Right ventricle myocardium inferior (tissue), 1 donor: Measurements from ENCODE around the gene PRKCA. TPM values are rescaled to one million over a fixed set of nuclear protein-coding genes. Genes with fewer than 3 reads are reported as not detected.
"Not testable (repeated sequence)": the region's sequence is repeated elsewhere in the genome, so short reads cannot be mapped to it uniquely, and the experiment has no call there.

Source experiments
- ATAC-seq: fragments of 200-7000 bp; cut with Tn5 transposase; one replicate; pipeline ENCODE4 v1.9.1; 2020; ENCODE audit warnings: mild to moderate bottlenecking, moderate library complexity
- DNase-seq: peaks from one replicate; pipeline ENCODE4 v3.0.0; 2021; ENCODE audit errors: missing footprints
- intact Hi-C: fragments of 100-400 bp; cut with DNase I; formaldehyde crosslinking; loops from one replicate; pipeline ENCODE4 v1.11.0; 2022
- total RNA-seq: library from RNA; stranded (reverse); fragmentation: NEBNext Ultra II Directional; extraction: Animal tissue kit (Norgen Biotek cat#: 25700); gene quantifications from one replicate; pipeline ENCODE4 v1.2.1, GENCODE V29; 2021
- donor health status: DM: no; HTN: yes; CAD: no; lungs with severe emphysema.

The PRKCA gene
- total RNA-seq, 1 donor from 2014 or later: 6.9 TPM

DNA sequence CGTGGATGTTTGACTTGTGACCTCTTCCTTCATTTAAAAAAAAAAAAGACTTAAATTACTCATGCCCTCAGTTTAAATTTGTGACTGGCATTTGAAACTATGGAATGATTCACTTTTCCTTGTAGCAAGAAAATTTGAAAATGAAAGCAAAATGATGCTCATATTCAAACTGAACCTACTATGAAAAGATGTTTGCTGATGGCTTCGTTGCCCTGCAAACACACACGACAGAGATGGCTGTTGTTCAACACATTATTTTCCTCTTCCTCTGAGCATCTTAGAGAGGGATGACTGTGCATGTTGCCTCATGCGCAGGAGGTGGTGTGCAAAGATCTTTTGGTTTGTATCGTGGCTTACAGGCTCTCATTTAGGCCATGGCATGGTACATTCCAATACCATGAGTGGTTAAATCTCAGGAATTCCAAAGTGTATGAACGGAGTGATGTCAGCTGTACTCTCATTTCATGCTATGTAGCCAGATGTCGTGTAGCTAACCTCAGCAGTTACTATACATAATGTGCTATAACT is 164.5 kb downstream of the PRKCA start:
- ATAC-seq: peak; percentile 42

DNA sequence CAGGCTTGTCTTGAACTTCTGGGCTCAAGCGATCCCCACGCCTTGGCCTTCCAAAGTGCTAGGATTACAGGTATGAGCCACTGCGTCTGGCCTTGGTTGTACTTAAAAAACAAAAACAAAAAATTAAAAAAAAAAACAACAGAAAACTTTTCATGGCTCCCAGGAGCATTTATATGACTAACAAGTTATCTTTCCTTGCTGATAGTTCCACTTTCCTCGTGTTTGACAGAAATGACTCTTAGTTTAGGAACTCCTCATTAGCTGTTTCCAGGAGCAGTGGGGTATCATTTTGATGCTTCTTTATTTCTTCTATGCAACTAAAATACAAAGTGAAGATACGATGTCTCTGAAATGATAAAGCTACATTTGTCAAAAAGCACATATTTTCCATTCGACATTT is 165.4 kb downstream of the PRKCA start:
- intact Hi-C loops: no loop called here
- ATAC-seq (no peak), DNase-seq (no peak)

More for the DNA sequence above, 164.5 kb downstream of the PRKCA start:
- no peak for DNase-seq
- intact Hi-C loops: no loop called here

DNA sequence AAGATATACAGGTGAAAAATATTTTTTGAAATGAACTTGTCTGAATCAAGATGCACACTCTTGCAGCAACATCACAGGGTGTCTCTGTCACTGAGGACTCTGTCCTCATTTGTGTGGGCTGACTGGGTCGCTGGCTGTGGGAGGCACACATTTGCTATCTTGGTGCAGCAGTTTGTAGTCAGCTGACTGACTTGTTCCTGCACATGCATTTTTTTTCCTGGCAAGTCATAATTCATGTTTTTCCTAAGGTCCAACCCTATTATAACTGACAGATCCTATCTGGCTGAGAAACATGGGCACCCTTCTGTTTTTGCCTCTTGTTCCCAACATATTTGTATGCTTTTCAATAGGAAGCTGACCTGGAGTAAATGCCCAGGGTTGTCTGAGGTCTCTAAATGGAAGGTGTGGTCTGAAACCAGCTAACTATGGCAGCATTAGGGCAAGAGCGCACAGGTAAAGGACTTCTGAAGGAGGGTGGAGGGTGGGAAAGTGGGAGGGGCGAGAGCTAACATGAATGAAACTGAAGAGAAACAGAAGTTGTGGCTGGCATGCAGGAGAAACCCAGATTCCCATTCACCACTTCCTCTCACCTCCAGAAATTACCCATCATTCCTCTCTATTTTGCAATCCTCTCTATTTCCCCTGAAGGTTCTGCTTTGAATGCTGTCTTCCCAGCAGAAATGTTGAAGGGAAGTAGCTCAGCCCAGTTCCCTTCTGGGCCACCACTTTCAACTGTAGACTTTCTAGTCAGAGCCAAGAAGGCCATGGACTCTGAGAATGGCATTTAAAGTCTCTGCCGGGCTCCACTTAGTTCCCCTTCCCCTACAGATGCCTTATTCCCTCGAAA is 166.1 kb downstream of the PRKCA start:
- no peak for DNase-seq
- intact Hi-C loops: no loop called here
- peak; percentile 78 for ATAC-seq

DNA sequence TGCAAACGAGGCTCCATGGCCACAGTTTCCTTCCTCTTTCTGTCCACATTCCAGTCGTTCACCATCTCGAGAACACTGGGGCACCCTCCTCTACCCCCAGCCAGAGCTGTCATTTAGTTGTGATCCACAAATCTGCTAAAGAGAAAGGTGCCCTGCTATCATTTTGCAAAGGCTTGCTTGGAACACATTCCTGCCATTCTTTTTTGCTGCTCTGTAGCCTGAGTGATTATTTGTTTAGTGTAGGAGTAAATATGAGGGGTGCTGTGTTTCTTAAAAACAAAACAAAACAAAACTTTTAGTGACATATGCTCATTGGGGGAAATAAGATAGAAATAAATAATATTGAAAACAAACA is 166.7 kb downstream of the PRKCA start:
- ATAC-seq (no peak), DNase-seq (no peak)
- intact Hi-C loops: no loop called here

DNA sequence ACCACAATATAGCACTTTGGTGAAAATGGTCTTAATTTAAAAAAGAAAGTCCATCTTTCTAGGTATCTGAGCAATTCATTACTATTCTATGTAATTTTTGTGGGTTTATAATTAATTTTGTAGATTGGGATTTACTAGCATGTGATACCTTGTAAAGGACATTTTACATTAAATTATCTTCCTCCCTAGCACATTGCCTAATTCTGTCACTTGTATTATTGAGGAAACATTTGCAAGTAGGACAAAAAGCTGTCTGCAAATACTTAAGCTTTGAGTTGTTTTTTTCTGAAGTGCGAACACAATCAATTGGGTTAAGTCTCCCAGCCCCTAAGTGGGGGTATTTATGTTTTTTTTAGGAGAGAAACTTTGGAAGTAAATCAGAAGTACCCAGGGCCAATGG is 167.0 kb downstream of the PRKCA start:
- no peak for ATAC-seq
- intact Hi-C loops: no loop called here
- DNase-seq: no peak

DNA sequence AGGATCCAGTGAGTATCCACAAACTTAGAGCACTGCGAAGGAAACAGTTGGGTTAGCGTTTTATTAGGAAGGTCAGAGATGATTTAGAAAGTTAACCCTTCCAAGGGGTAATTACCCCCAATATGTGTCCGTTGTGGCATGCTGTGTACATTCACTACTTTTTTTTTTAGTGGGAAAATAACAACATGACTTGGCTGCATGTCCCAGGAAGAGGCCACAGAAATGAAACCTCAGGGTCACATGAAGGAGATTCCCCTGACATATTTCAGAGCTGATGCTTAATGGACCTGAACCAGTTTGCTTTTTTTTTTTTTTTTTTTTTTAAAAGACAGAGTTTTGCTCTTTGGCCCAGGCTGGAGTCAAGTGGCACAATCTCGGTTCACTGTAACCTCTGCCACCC is 167.5 kb downstream of the PRKCA start:
- no peak for DNase-seq
- no peak for ATAC-seq
- intact Hi-C loops: no loop called here

DNA sequence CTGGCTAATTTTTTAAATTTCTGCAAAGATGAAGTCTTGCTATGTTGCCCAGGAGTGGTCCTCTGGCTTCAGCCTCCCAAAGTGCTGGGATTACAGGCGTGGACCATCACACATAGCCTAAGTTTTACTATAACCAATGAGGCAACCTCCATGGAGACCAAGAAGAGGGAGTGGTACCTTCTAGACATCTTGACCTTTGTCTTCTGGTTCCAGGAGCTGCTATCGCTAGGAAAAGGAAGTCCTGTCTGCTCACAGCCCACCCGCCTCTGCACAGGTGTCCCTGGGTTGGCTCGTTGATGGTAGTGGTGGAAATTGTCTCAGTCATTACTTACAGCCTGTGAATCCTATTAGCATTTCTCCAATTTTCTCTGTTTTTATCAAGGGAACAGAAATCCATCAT is 169.7 kb downstream of the PRKCA start:
- no peak for ATAC-seq
- no peak for DNase-seq
- intact Hi-C loops: no loop called here

DNA sequence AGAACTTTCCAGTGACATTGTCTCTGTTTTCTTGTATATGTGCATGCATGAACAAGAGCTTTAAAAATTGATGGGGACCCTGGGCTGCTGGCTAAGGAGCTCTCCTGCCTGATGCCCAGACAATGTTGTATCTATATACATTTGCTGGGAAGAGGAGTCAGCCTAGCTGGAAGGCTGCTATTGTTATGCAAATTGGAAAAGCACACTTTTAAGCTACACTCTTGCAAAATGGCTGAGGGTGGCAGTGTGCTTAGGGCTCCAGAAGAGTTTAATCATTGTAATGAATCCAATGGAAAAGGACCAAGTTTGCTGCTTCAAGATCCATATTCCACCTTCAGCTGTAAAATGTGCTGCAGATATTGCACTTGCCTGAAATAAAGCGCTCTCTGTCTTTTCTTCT is 171.8 kb downstream of the PRKCA start:
- intact Hi-C loops: no loop called here
- DNase-seq (no peak), ATAC-seq (no peak)

DNA sequence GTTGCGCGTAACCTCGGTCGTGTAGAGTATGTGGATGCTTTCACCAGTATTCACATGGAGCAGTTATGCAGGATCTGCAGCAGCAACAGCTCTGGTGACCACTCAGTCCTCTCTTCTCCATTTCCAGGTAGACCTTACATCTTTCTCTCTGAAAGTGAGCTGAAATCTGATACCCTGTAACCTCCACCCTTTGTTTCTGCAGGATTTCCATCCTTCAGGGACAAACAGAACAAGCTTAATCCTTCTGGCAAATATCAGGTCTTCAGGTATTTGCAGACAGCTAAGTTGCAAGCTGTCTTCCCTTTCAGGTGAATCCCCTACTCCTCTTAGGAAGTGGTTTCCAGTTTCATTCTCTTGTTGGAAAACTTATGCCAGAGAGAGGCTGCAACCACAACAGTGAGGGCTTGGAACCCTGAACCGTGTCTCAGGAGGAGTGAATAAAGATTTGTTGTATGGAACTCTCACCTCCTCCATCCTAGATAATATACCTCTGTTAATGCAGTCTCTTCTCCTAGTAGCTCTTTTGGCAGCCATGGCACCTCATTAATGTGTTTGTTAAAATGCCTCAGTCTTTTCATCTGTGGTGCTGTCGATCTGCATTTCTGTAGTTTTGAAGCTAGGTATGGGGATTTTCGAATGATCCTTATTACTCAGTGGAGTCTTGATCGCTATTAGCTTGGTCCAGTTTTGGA is 172.5 kb downstream of the PRKCA start:
- intact Hi-C loops: no loop called here
- DNase-seq (no peak), ATAC-seq (no peak)

DNA sequence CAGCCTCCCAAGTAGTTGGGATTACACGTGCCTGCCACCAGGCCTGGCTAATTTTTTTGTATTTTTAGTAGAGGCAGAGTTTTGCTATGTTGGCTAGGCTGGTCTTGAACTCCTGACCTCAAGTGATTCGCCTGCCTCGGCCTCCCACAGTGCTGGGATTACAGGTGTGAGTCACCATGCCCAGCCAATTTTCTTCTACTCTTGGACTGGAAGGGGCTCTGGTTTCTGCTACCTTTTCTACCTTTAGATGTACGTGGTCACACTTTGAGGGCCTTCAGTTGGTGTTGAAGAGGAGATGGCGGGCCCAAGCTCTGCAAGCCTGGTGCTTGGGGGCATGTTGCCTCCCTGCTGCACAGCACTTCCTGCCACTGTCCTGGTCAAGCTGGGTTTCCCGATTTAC is 173.6 kb downstream of the PRKCA start:
- DNase-seq (no peak), ATAC-seq (no peak)
- intact Hi-C loops: no loop called here

DNA sequence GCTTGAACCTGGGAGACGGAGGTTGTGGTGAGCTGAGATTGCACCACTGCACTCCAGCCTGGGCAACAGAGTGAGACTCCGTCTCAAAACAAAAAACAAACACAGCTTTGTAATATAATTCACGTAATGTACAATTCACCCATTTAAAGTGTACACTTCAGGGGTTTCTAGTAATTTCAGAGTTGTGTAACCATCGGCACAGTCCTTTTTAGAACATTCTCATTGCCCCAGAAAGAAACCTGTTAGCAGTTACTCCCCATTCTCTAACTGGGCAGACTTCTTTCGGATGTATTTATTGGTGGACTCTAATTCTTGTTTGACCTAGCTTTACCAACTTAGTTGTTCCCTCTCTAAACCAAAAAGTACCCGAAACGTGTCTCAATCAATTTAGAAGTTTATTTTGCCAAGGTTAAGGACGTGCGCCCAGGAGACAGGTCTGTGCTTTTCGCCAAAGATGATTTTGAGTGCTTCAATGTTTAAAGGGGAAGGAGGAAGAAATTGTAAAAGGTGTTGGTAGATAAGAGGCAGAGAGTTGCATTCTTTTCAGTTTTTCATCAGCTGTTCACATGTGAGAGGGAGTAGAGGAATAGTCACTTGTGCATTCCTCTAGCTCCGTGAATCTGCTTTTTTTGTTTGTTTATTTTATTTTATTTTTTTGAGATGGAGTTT is 175.3 kb downstream of the PRKCA start:
- intact Hi-C loops: no loop called here
- no peak for DNase-seq
- no peak for ATAC-seq

DNA sequence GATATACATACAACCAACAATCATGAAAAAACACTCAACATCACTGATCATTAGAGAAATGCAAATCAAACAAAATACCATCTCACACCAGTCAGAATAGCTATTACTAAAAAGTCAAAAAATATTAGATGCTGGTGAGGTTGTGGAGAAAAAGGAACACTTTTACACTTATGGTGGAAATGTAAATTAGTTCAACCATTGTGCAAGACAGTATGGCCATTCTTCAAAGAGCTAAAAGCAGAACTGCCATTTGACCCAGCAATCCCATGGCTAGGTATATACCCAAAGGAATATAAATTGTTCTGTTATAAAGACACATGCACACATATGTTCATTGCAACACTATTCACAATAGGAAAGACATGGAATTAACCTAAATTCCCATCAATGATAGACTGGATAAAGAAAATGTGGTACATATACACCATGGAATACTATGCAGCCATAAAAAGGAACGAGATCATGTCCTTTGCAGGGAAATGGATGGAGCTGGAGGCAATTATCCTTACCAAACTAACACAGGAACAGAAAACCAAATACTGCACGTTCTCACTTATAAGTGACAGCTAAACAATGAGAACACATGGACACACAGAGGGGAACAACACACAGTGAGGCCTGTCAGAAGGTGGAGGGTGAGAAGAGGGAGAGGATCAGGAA is 176.9 kb downstream of the PRKCA start:
- intact Hi-C loops, DNase-seq, ATAC-seq: not testable (repeated sequence)

DNA sequence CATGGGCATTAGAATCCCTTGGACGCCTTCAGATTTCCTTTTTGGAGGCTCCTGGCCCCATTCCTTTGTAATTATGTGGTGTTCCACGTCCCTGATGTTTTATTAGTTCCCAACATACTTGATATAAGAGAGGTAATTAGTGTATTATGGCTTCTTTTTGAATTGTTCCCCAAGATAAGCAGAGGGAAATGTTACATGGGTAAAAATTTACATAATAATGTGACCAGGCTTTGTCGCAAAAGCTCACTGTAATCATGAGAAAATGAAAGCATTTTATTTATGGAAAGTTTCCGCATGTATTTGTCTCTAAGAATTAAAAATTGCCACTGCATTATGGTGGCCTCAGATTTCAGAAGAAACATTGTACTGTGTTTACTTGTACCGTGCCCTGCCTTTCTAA is 177.8 kb downstream of the PRKCA start:
- DNase-seq (no peak), ATAC-seq (no peak)
- intact Hi-C loops: no loop called here

DNA sequence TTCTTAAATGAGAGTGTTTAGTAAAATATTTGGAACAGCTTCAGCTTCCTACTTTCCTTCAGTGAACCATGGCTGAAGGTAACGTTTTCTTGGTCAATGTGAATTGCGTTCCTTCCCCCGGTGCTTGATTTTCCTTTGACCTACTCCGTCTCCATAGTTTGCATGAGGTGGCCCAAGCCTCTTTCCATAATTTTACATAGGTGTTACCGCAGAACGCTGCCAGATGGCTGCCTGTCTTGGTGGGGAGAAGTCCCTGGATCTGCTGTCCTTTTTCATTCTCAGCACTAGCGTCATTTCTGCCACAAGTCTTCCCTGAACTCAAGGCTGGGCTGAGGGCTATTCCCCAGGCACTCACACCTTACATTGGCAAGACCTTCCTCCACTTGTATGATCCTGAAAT is 178.4 kb downstream of the PRKCA start:
- DNase-seq (no peak), ATAC-seq (no peak)
- intact Hi-C loops: no loop called here

DNA sequence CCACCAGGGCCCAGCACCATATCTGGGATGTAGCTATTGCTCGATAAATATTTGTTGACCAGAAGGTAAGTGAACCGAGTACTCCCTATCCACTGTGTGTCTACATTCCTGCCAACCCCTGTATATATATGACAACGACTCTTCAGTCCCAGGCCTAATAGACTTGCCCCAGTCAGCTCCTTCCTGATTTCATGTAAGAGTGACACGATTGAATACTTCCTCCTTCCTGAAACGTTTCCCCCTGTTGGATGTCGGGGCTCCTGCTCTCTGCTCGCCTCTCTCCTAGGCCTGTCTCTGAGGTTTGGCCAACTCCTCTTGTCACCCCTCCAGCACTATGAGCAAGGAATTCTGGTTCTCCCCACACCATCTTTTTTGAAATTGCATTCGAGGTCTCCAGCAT is 178.9 kb downstream of the PRKCA start:
- intact Hi-C loops: no loop called here
- no peak for DNase-seq
- ATAC-seq: no peak

DNA sequence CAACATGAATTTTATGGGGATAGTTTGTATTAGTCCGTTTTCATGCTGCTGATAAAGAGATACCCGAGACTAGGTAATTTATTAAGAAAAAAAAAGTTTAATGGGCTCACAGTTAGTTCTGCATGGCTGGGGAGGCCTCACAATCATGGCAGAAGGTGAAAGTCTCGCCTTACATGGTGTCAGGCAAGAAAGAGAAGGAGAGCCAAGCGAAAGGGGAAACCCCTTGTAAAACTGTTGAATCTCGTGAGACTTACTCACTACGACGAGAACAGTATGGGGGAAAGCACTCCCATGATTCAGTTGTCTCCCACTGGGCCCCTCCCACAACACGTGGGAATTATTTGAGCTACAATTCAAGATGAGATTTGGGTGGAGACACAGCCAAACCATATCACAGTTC is 181.5 kb downstream of the PRKCA start:
- ATAC-seq: no peak
- DNase-seq: no peak
- intact Hi-C loops: no loop called here

DNA sequence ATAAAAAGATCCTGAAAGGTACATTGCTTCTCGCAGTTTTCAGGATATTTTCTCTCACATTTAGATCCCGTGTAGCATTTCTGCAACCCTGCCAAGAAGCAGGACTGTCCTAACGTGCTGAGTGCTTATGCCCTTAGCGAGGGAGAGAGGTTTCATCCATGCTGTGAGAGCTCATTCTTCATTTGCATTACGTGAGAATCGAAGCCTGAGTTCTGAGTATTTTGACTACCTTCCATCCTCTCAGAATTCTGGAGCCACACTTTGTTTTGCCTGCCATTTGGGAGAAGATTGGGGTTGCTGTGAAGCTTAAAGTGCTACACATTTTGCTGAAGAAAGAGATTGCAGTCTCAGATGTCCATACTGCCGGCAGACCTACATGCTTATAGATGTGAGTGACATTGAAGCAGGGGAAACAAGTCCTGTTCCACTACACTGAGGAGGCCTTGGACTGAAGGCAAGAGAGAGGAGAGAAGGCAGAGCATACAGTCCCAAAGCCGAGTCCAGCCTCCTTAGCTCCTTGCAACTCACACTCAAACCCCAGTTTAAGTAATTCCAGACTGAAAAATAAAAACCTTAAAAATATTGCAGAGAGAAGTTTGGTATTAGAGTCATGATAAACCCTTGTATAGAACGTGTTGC is 183.0 kb downstream of the PRKCA start:
- ATAC-seq: no peak
- intact Hi-C loops: no loop called here
- no peak for DNase-seq

DNA sequence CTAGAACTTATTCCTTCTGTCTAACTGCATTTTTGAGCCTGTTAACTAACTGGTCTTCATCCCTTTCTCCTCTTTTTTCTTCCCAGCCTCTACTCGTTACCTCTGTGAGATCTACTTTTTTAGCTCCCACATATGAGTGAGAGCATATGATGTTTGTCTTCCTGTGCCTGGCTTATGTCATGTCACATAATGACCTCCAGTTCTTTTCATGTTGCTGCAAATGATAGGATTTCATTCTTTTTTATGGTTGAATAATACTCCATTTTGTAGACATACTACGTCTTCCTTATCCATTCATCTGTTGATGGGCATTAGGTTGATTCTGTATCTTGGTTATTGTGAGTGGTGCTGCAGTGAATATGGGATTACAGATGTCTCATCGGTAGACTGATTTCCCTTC is 184.7 kb downstream of the PRKCA start:
- DNase-seq (no peak), ATAC-seq (no peak)
- intact Hi-C loops: no loop called here

DNA sequence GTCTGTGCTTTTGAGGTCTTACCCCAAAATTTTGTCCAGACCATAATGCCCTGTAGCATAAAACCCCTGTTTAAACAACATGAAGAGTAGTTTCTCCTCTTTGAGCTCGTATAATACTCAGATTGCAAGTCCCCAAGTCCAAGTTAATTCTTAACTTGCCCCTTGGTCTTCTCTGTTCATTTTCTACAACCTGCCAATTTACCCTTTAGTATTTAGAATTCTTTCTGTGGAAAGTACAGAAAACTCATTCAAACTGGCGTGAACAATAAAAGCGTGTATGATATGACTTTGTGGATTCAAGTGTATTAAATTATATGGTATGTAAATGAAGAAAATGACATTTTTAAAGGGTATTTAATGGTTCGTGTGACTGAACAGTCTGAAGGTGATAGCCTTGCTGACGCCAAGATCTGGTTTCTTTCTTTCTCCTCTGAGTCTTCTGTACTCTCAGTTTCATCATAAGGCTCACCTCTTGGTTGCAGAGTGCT is 185.6 kb downstream of the PRKCA start:
- no peak for DNase-seq
- ATAC-seq: no peak
- intact Hi-C loops: no loop called here
